Endothelial cell (in vitro differentiated cells): Measurements from ENCODE around the gene KIF6. TPM values are rescaled to one million over a fixed set of nuclear protein-coding genes. Genes with fewer than 3 reads are reported as not detected.

ENCODE experiments used
- DNase-seq: peaks from one replicate; pipeline ENCODE4 v3.0.0; 2021; ENCODE audit warnings: low spot score
- H3K27ac Mint-ChIP-seq: one replicate; pipeline ENCODE4 v1.8.0; 2021; ENCODE audit warnings: mixed read lengths, inconsistent platforms; ENCODE audit not compliant: unreplicated experiment
- H3K27me3 Mint-ChIP-seq: one replicate; pipeline ENCODE4 v1.8.0; 2021; ENCODE audit warnings: mild to moderate bottlenecking, moderate library complexity, mixed read lengths, inconsistent platforms; ENCODE audit not compliant: unreplicated experiment
- H3K36me3 Mint-ChIP-seq: one replicate; pipeline ENCODE4 v1.8.0; 2021; ENCODE audit warnings: mild to moderate bottlenecking, low read depth, mixed read lengths, inconsistent platforms; ENCODE audit not compliant: unreplicated experiment
- H3K4me1 Mint-ChIP-seq: one replicate; pipeline ENCODE4 v1.8.0; 2021; ENCODE audit warnings: mild to moderate bottlenecking, mixed read lengths, inconsistent platforms; ENCODE audit not compliant: unreplicated experiment
- H3K4me3 Mint-ChIP-seq: one replicate; pipeline ENCODE4 v1.8.0; 2021; ENCODE audit warnings: mild to moderate bottlenecking, mixed read lengths, inconsistent platforms; ENCODE audit not compliant: unreplicated experiment
- H3K9me3 Mint-ChIP-seq: one replicate; pipeline ENCODE4 v1.8.0; 2021; ENCODE audit warnings: mixed read lengths, inconsistent platforms; ENCODE audit not compliant: unreplicated experiment
- total RNA-seq: library from RNA; stranded (reverse); fragmentation: NEBNext Ultra II Directional; extraction: Animal tissue kit (Norgen Biotek cat#: 25700); gene quantifications from one replicate; pipeline ENCODE4 v1.2.1, GENCODE V29; 2021; ENCODE audit not compliant: unreplicated experiment
- TF ChIP-seq, protein P1 (sequence below): fragments of 200-600 bp; sonication (generic); IDR thresholded peaks from one replicate; pipeline ENCODE4 v1.5.0; 2021; ENCODE audit warnings: antibody characterized with exemption; ENCODE audit not compliant: unreplicated experiment

Gene KIF6
- total RNA-seq, 1 donor from 2014 or later: 0.46 TPM

DNA sequence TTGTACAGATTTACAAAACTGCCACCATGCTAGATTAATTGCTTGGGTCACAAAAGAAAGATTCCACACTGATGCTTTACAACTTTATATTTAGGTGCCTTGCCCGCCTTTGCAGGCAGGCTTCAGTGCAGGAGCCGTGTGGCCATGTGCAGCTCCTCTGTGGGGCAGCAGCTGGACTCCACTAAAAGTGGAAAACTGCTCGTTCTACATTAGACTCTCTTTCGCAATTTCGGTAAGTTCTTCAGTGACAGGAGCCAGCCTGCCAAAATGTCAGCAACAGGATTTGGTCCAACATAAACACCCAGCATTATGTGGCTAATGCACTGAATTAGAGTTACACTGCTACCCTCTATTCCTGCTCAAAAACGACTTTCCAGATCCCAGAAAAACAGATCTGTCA, 228.3 kb downstream of the KIF6 start:
- no peaks in the 10 kb centered on the region for H3K36me3 Mint-ChIP-seq
- H3K4me3 Mint-ChIP-seq: no peak overlapping the region
- peaks cover 3% of the 10 kb centered on the region for H3K27me3 Mint-ChIP-seq
- TF ChIP-seq, protein P1, sequence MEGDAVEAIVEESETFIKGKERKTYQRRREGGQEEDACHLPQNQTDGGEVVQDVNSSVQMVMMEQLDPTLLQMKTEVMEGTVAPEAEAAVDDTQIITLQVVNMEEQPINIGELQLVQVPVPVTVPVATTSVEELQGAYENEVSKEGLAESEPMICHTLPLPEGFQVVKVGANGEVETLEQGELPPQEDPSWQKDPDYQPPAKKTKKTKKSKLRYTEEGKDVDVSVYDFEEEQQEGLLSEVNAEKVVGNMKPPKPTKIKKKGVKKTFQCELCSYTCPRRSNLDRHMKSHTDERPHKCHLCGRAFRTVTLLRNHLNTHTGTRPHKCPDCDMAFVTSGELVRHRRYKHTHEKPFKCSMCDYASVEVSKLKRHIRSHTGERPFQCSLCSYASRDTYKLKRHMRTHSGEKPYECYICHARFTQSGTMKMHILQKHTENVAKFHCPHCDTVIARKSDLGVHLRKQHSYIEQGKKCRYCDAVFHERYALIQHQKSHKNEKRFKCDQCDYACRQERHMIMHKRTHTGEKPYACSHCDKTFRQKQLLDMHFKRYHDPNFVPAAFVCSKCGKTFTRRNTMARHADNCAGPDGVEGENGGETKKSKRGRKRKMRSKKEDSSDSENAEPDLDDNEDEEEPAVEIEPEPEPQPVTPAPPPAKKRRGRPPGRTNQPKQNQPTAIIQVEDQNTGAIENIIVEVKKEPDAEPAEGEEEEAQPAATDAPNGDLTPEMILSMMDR: no peak
- H3K27ac Mint-ChIP-seq: no peak overlapping the region
- peaks cover 9% of the 10 kb centered on the region for H3K4me1 Mint-ChIP-seq
- DNase-seq: no peak
- no peaks in the 10 kb centered on the region for H3K9me3 Mint-ChIP-seq

DNA sequence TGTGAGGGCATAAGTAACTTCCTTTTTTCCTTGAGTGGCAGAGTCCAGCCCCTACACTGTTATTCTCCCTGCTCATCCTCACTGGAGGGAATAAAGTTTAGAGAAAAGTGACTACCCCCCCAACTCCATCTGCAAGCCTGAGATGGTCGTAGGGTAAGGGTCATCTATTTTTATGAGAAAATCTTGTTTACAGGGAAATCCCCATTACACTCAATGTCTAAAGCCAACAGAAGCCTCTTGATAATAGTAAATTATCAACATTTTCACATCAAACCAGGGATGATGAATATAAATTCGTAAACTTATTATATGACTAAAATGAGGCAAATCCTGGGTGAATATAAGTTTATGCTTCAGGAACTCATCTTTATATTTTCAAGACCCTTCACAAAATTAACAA, 228.8 kb downstream of the KIF6 start:
- H3K4me1 Mint-ChIP-seq: peaks cover 9% of the 10 kb centered on the region
- no peaks in the 10 kb centered on the region for H3K36me3 Mint-ChIP-seq
- peaks cover 3% of the 10 kb centered on the region for H3K27me3 Mint-ChIP-seq
- H3K4me3 Mint-ChIP-seq: no peak overlapping the region
- no peak overlapping the region for H3K27ac Mint-ChIP-seq
- no peak for DNase-seq
- TF ChIP-seq, protein P1: no peak
- H3K9me3 Mint-ChIP-seq: no peaks in the 10 kb centered on the region

DNA sequence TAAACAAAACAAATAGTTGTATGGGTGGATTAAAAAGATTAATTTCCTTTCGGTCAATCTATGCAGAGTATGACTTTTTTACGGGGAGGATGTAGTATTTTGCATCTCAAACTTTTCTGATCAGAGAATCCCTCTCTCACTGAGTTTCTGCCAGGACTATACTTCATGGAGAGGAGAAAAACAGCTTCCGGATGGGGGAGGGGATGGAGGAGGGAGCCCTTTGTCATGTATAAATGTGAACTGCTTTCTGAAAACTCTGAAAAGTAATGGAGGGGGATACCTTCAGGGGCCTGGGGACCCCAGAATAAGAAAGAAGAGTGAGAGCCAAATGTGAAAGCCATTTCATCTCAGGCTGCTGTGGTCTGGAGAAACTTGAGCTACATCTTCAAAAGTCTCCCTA, 229.6 kb downstream of the KIF6 start:
- Mint-ChIP-seq H3K27me3 (peaks cover 3% of the 10 kb centered on the region), H3K4me3 (no peak overlapping the region), H3K4me1 (peaks cover 9% of the 10 kb centered on the region), H3K36me3 (no peaks in the 10 kb centered on the region), H3K9me3 (no peaks in the 10 kb centered on the region), H3K27ac (no peak overlapping the region)
- TF ChIP-seq, protein P1: no peak
- DNase-seq: no peak

DNA sequence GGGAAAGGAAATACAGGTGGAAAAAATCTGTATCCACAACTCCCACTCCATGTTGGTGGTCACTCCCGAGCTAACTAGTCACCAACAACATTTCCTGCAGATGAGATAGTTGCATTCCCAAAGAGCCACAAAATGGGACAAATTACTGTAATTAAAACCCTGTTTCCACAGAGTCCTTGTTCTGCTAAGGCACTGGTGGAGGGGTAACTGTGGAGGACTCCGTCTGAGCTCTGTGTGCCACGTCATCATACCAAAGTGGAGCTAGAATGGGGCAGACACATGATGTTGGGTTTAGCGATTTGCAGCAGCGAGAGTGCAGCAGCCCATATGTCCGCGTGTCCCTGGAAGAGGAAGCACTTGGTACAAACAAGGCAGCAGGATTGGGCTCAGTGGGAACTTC, 230.2 kb downstream of the KIF6 start:
- Mint-ChIP-seq H3K4me3 (no peak overlapping the region), H3K27ac (no peak overlapping the region), H3K9me3 (no peaks in the 10 kb centered on the region), H3K4me1 (peaks cover 9% of the 10 kb centered on the region), H3K36me3 (no peaks in the 10 kb centered on the region), H3K27me3 (peaks cover 3% of the 10 kb centered on the region)
- no peak for DNase-seq
- TF ChIP-seq, protein P1: no peak

DNA sequence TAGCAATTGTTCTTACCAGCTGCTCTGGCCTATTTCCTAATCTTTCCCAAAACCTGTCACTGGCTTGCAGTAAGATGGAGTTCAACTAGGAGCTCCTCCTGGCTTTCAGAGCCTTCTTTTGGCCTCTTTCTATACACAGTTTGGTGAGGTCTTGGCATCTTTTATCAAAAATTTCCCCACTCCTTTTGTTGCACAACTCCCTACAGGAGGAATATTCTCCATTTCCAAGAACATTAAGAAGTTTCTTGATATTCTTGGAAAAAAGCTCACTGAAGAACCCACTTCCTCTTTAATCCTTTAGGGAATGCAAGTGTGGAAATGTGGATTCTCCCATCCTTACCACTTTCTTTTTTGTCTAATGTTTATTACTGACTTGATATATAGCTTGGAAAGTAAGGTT, 231.4 kb downstream of the KIF6 start:
- H3K27me3 Mint-ChIP-seq: peaks cover 3% of the 10 kb centered on the region
- H3K4me1 Mint-ChIP-seq: peaks cover 9% of the 10 kb centered on the region
- H3K4me3 Mint-ChIP-seq: no peak overlapping the region
- TF ChIP-seq, protein P1: no peak
- H3K36me3 Mint-ChIP-seq: no peaks in the 10 kb centered on the region
- no peak for DNase-seq
- H3K9me3 Mint-ChIP-seq: no peaks in the 10 kb centered on the region
- no peak overlapping the region for H3K27ac Mint-ChIP-seq
